HG03558 (cell line): ENCODE data around the gene CCDC172.

Experiments used
- ATAC-seq: cut with Tn5 transposase; IDR thresholded peaks from one replicate; pipeline ENCODE4 v1.9.1; 2021; ENCODE audit warnings: moderate number of reproducible peaks; ENCODE audit not compliant: unreplicated experiment; ENCODE audit errors: extremely low read depth

Gene CCDC172

GRCh38 chr10:116324227-116324950 is at the start of gene CCDC172:
Gene CCDC172, plus strand, starts transcription at chr10:116324448. Its CDS starts 564 bp downstream, at chr10:116325012.
- no peak for ATAC-seq

- ATAC-seq: no peak
These were observed 47.3 kb upstream of the CCDC172 start for GRCh38 chr10:116276981-116277380.

- ATAC-seq: no peak
These were observed 45.4 kb upstream of the CCDC172 start for GRCh38 chr10:116278846-116279245.

- ATAC-seq: no peak
These were observed 42.5 kb upstream of the CCDC172 start for GRCh38 chr10:116281775-116282174.

- ATAC-seq: no peak
These were observed 37.5 kb upstream of the CCDC172 start for GRCh38 chr10:116286626-116287200.

- no peak for ATAC-seq
These were observed 36.2 kb upstream of the CCDC172 start for GRCh38 chr10:116287906-116288501.

- no peak for ATAC-seq
These were observed 34.6 kb upstream of the CCDC172 start for GRCh38 chr10:116289652-116290051.

GRCh38 chr10:116292493-116292892 is 31.8 kb upstream of the CCDC172 start:
- no peak for ATAC-seq

- no peak for ATAC-seq
These were observed 27.9 kb upstream of the CCDC172 start for GRCh38 chr10:116296291-116296721.

- no peak for ATAC-seq
These were observed 25.7 kb upstream of the CCDC172 start for GRCh38 chr10:116298586-116298985.

- ATAC-seq: no peak
These were observed 23.7 kb upstream of the CCDC172 start for GRCh38 chr10:116300542-116300941.

- no peak for ATAC-seq
These were observed 19.3 kb upstream of the CCDC172 start for GRCh38 chr10:116304923-116305322.

GRCh38 chr10:116306847-116307246 is 17.4 kb upstream of the CCDC172 start:
- ATAC-seq: no peak

GRCh38 chr10:116307455-116307854 is 16.8 kb upstream of the CCDC172 start:
- no peak for ATAC-seq

GRCh38 chr10:116311016-116311415 is 13.2 kb upstream of the CCDC172 start:
- ATAC-seq: no peak

- no peak for ATAC-seq
These were observed 12.3 kb upstream of the CCDC172 start for GRCh38 chr10:116311706-116312490.

- no peak for ATAC-seq
These were observed 11.7 kb upstream of the CCDC172 start for GRCh38 chr10:116312548-116312947.

GRCh38 chr10:116316503-116316902 is 7.7 kb upstream of the CCDC172 start:
- no peak for ATAC-seq

GRCh38 chr10:116324951-116325635 is 845 bp downstream of the CCDC172 start:
- ATAC-seq: no peak

- no peak for ATAC-seq
These were observed 1.7 kb downstream of the CCDC172 start for GRCh38 chr10:116325987-116326386.
